ENCODE results near the gene STAG3.
A peak's percentile ranks its signal among the peaks of the same experiment; 100 is the strongest.
"Not testable (repeated sequence)": the region's sequence is repeated elsewhere in the genome, so short reads cannot be mapped to it uniquely, and the experiment has no call there.

STAG3 gene, protein sequence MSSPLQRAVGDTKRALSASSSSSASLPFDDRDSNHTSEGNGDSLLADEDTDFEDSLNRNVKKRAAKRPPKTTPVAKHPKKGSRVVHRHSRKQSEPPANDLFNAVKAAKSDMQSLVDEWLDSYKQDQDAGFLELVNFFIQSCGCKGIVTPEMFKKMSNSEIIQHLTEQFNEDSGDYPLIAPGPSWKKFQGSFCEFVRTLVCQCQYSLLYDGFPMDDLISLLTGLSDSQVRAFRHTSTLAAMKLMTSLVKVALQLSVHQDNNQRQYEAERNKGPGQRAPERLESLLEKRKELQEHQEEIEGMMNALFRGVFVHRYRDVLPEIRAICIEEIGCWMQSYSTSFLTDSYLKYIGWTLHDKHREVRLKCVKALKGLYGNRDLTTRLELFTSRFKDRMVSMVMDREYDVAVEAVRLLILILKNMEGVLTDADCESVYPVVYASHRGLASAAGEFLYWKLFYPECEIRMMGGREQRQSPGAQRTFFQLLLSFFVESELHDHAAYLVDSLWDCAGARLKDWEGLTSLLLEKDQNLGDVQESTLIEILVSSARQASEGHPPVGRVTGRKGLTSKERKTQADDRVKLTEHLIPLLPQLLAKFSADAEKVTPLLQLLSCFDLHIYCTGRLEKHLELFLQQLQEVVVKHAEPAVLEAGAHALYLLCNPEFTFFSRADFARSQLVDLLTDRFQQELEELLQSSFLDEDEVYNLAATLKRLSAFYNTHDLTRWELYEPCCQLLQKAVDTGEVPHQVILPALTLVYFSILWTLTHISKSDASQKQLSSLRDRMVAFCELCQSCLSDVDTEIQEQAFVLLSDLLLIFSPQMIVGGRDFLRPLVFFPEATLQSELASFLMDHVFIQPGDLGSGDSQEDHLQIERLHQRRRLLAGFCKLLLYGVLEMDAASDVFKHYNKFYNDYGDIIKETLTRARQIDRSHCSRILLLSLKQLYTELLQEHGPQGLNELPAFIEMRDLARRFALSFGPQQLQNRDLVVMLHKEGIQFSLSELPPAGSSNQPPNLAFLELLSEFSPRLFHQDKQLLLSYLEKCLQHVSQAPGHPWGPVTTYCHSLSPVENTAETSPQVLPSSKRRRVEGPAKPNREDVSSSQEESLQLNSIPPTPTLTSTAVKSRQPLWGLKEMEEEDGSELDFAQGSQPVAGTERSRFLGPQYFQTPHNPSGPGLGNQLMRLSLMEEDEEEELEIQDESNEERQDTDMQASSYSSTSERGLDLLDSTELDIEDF

DNA sequence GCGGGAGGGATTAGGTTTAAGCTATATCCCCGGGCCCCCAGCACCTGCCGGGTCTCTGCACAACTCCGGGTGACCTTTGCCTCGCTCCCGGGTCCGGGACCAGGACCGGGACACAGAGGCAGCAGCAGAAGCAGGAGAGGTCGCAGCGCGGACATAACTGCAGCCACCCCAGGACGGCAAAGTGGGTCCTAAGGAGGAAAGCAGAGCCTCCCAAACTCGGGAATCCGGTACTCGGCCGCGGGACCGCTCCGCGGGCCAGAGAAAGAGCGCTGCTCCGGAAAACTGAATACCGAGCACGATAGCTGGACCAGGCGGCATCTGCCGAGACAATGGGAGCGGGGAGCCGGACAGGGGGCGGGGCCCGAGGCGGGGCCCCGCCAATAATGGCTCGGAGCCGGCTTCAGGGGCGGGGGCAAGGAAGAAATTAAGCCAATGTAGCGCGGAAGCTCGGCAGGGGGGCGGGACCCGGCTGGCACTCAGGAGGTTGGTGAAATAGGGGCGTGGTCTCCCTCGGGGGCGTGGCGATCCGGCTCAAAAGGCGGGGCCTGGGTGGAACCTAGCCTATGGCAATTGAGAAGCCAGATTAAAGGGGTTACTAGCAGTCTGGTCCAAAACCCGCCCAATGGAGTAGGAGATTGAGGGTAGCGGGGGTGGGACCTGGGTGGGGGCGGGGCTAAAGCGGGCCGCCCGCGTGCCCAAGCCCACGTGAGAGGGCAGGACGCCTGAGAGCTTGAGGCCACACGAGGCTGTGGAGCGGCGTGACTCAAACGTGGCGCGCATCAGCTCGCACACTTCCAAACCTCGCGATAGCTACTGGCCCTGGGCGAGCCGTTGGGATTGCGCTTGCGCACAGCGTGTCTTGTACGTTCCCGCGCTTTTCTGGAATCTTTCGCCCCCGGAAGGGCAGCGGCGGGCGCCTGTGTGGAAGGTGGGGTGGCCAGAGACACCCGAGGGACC lies at the start of gene STAG3, which contains the start of gene GPC2:
STAG3 (plus strand) TSS at position 874 of the 957 bp plus-strand sequence. CDS start 2,639 bp downstream, outside the sequence.
GPC2 (minus strand) TSS at position 337 of the 957 bp plus-strand sequence; CDS start at position 155, 182 bp downstream.
- peak; percentile 96 to 100 (median 99) for DNase-seq (ENCODE audit: low read depth in 2 of 3, low spot score in 1 of 3)

DNA sequence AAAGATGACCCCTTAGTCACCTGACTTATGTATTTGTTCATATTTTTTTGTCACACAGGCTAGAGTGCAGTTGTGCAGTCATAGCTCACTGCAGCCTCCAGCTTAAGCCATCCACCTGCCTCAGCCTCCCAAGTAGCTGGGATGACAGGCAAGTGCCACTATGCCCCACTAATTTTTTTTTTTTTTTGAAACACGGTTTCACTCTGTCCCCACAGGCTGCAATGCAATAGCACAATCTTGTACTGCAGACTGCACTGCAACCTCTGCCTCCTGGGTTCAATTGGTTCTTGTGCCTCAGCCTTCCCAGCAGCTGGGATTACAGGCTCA lies 49.1 kb upstream of the STAG3 start:
- DNase-seq (ENCODE audit: low read depth in 2 of 3, low spot score in 1 of 3), result no peak

DNA sequence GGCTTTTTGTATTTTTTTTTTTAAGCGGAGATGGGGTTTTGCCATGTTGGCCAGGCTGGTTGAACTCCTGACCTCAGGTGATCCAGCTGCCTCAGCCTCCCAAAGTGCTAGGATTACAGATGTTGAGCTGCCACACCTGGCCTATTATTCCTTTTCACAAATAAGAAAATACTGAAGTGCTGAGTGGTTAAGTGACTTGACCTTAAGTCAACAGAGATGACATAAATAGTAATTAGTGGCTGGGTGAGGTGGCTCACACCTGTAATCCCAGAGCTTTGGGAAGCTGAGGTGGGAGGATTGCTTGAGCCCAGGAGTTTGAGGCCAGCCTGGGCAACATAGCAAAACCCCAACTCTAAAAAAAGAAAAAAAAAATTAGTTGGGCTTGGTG lies 47.5 kb upstream of the STAG3 start:
- DNase-seq (ENCODE audit: low read depth in 2 of 3, low spot score in 1 of 3), result not testable (repeated sequence)

DNA sequence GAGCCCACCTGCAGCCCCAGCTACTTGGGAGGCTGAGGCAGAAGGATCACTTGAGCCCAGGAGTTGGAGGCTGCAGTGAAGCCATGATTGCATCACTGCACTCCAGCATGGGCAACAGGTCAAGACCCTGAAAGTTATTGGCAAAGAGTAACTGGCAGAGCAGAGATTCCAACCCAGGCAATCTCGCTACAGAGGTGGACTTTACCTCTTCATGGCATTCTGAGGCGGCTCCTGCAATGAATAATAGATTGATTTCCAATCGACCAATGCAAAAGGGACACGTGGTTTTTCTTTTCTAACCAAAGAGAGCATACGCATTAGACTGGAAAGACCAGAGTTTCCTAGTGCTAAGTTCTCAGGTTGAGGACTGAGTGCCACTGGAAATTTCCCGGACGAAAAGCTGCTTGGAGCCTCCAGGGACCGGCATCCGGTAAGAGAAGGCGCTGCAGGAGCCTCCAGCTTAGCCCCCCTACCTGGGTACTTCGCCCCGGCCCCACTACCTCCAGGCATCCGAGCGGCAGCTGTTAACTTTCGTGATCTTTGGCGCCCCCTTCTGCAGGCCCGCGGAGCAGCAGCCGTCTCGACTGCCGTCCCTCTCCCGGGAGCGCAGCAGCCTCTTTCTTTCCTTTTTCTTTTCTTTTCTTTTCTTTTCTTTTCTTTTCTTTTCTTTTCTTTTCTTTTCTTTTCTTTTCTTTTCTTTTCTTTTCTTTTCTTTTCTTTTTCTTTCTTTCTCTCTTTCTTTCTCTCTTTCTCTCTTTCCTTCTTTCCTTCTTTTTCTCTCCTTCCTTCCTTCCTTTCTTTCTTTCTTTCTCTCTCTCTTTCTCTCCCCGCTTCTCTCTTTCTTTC lies 46.9 kb upstream of the STAG3 start:
- peak; percentile 68 to 96 (median 75) for DNase-seq (ENCODE audit: low read depth in 2 of 3, low spot score in 1 of 3)

DNA sequence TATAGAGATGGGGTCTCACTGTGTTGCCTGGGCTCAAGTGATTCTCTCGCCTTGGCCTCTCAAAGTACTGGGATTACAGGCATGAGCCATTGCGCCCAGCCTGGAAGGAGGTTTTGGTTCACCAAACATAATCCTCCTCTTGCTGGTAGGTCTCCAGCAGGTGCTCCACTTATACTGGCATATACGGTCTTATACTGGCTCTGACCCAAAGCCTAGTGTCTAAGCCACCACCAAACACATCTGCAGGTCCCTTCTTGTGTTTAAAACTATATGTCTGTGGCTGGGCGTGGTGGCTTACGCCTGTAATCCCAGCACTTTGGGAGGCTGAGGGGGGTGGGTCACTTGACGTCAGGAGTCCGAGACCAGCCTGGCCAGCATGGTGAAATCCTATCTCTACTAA lies 45.6 kb upstream of the STAG3 start:
- DNase-seq (ENCODE audit: low read depth in 2 of 3, low spot score in 1 of 3), result no peak

DNA sequence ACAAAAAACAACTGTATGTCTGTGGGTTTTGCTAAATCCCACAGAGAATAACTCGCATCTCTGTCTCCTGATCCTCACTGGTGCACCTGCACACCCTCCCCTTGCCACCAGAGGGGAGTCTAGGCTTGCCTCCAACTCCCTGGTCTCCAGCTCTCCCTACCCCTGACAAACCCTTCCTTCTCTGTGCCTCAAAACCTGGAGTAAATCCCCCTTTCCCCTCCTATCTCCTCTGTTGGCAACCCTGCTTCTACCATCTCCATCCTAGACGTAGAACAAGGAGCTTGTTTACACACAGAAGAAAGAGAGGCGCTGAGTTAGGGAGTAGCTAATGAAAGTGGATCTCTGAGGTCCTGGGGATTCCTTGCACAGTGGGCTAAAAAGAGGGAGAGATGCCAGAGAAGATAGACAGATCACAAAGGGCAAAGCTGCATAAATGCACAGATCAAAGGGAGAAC lies 45.0 kb upstream of the STAG3 start:
- peak in 2 of 3 donors; percentile 44 to 50 for DNase-seq (ENCODE audit: low read depth in 2 of 3, low spot score in 1 of 3)

DNA sequence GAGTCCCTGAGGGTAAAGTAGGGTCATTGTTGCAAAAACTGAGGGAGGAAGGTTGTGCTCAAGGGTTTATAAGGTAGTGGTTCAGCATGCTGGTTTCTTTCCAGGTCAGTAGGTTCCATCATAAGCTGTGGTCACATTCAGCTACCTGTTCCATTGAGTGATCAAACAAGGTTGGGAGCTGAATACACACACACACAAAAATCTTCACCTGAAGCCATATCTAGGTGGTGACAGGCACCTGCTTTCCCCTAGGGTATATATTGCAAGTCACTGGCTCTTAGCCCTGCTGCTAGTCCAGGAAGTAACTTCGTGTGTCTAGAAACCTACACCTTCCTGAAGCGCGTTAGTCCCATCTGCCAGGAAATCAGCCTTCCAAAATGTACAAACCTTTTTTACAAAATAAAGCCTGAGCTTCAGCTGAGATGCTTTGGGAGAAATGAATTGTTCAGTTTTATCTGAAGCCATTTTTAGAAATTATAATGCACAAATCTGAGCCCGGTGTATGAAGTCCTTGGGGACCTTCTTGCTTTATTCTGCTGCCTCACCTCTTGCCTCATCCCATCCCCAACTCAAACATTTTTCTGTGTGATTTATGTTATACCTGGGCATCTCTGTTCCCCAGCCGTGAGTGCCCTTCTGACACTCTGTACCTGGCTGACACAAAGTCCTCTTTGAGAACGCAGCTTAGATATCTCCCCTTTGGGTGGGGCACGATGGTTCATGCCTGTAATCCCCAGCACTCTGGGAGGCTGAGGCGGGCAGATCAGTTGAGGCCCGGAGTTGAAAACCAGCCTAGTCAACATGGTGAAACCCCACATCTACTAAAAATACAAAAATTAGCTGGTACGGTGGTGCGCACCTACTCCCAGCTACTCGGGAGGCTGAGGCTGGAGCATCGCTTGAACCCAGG lies 39.6 kb upstream of the STAG3 start:
- no peak for DNase-seq (ENCODE audit: low read depth in 2 of 3, low spot score in 1 of 3)

DNA sequence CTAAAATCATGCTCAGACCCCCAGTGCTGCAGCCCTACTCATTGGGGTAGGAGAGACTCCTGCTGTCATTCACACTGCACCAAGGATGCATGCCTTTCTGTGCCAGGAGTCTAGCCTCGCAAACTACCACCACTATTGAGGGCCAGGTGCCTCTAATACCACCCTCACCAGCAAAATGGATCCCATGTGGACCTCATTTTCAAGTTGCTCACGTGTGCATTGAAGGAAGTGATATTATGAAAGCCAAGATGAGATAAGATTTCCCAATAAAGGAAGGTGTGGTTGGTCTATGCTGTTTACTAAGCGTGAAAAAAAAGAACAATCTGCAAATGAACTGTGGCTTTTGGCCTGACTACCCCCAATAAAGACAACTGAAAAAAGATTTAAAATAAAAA lies 36.2 kb upstream of the STAG3 start:
- DNase-seq (ENCODE audit: low read depth in 2 of 3, low spot score in 1 of 3), result no peak

DNA sequence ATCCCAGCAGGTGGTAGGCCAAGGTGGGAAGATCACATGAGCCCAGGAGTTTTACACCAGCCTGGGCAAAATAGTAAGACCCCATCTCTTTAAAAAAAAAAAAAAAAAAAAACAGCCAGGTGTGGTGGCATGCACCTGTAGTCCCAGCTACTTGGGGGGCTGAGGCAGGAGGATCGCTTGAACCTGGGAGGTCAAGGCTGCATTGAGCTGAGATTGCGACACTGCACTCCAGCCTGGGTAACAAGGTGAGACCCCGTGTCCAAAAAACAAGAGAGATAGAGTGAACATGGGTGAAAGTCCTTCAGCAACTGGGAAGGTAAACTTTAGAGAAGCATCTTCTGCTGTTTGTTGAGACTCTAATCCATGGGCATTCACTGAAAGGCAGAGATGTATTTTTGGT lies 35.3 kb upstream of the STAG3 start:
- no peak for DNase-seq (ENCODE audit: low read depth in 2 of 3, low spot score in 1 of 3)

DNA sequence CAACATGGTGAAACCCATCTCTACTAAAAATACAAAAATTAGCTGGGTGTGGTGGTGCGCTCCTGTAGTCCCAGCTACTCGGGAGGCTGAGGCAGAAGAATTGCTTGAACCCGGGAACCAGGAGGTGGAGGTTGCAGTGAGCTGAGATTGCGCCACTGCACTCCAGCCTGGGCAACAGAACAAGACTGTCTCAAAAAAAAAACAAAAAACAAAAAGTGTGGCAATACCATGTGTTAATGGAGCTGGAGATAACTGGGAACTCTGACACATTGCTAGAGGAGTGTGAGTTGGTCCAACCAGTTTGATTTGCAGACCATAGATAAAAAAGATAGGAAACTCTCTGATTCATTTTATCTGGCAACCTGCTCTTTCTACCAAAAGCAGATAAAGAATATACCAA lies 31.4 kb upstream of the STAG3 start:
- DNase-seq (ENCODE audit: low read depth in 2 of 3, low spot score in 1 of 3), result not testable (repeated sequence)

DNA sequence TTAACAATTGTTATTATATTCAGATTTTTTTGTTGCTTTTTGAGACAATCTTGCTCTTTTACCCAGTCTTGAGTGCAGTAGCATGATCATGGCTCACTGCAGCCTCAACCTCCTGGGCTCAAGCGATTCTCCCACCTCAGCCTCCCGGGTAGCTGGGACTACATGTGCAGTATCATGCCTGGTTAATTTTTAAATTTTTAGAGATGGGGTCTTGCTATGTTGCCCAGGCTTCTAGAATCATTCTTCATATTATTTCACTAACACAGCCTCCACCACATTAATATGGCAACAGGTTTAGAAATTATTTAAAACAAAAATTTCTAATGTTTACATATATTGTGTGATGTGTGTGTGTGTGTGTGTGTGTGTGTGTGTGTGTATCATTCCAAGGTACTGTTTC lies 30.4 kb upstream of the STAG3 start:
- no peak for DNase-seq (ENCODE audit: low read depth in 2 of 3, low spot score in 1 of 3)

DNA sequence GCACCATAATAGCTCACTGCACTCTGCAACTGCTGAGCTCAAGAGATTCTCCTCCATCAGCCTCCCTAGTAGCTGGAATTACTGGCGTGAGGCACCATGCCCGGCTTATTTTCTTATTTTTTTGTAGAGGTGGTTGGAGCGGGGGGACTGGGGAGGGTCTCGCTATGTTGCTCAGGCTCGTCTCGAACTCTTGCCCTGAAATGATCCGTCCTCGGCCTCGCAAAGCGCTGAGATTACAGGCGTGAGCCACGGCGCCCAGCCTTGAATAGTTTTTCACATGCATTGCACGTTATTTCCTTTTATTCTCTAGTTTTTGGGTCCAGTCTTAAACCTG lies 29.5 kb upstream of the STAG3 start:
- no peak for DNase-seq (ENCODE audit: low read depth in 2 of 3, low spot score in 1 of 3)

DNA sequence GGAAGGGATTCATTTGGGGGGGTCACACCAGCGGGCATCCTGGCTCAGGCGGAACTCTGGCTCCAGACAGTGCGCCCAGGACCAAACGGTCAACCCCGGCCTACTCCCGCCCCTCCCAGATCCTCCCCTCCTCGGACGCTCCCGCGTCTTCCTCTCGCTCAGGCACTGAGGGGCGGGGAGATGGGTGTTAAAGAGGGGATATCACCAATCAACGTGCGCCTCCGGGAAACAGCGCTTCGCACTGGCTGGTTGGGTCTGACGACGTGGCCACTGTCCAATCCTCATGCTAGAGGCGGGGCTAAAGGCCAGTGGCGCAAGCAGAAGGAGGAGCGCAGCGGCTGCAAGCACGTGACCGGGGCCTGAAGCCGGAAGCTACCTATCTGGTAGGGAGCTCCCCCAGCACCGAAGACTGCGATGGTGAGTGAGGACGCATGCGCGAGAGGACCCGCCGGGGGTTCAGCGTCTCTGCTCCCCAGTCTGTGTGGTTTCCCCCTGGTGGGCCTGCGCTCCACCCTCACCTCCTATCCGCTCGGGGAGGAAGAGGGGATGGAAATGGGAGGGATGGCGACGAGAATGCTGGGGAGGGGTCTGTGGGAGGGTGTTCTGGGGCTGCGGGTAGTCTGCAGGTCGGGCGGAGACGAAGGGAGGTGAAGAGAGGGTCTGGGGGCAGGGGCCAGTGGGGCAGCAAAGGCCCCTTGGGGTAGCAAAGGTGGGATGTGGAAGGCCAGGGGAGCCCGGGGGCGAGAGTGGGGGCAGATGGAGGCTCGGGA lies 29.0 kb upstream of the STAG3 start, which contains the start of gene LAMTOR4:
LAMTOR4 (plus strand) TSS at position 360 of the 770 bp plus-strand sequence; CDS start at position 415, 55 bp downstream.
- DNase-seq (ENCODE audit: low read depth in 2 of 3, low spot score in 1 of 3), result peak; percentile 96 to 98 (median 97)

DNA sequence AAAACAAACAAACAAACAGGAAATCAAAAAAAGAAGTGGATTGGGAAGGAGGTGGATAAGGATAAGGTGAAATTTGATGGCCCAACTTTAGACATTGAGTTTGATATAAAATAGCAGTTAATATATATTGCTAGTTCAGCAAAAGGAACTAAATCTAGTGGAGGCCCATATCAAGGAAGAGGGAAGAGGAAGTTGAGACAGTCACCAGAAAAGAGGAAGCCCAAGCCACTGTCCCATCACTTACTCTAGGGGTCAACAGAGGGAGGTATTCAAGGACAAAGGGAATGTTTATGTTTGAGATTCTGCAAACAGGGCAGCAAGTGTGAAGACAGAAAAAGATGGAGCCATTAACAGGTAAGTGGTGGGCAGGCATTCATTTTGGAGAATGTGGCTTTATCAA lies 25.3 kb upstream of the STAG3 start:
- no peak for DNase-seq (ENCODE audit: low read depth in 2 of 3, low spot score in 1 of 3)

DNA sequence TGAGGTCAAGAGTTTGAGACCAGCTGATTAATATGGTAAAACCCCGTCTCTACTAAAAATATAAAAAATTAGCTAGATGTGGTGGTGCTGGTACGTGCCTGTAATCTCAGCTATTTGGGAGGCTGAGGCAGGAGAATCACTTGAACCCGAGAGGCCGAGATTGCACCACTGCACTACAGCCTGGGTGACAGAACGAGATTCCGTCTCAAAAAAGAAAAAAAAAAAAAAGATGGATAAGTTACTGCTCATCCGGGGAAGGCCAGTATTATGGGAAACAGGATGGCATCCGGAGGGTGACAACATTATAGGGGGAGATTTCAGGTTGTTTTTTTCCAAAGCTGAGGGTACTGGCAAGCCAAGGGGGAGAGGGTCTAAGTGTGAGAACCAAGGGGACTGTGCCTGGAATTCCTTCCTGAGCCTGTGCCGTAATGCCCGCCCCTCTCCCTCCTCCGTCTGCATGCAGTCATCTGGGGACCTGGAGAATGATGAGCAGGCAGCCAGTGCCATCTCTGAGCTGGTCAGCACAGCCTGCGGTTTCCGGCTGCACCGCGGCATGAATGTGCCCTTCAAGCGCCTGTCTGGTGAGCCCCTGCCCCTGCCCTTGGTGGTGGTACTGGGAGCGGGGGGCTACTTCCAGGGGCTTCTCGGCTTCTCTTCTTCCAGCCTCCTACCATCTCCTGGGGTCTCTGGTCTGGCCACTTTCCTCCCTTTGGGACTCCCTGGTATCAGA lies 24.6 kb upstream of the STAG3 start:
- DNase-seq (ENCODE audit: low read depth in 2 of 3, low spot score in 1 of 3), result no peak

DNA sequence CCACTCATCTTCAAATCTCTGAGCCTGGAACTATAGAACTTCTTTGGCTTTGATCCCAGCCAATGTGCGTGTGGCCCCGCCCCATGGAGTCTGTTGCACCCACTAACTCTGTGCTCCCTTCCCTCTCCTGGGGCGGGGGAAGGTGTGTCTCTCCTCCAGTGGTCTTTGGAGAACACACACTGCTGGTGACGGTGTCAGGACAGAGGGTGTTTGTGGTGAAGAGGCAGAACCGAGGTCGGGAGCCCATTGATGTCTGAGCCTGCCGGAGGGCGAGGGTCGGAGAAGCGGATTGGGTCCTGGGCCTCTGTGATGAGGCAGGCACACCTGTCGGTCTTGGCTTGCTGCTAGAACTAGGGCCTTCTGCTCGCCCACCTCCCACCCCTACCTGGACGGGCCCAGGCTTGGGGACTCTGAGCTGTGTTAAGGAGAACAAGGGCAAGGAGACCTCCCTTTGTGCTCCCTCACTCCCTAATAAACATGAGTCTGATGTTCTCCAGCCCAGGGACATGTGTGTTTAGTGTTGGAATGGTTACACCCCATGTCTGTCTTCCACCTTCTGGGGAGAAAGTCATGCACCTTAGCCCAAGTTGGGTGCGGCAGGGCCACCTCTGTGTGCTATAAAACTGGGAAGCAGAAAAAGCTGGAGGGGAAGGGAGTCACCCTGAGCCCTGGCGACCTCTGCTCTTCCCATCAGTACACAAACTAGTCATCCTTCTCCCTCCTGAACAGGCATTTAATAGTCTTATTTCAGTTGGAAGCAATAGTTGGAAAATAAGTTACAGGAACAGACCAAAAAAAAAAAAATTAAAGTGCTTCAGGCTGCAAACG lies 23.8 kb upstream of the STAG3 start:
- no peak for DNase-seq (ENCODE audit: low read depth in 2 of 3, low spot score in 1 of 3)
